NB4 (cell line): ENCODE data around the gene PAX8.

Experiments used
- POLR2A ChIP-seq: IDR thresholded peaks from 2 replicates; pipeline ENCODE4 v1.6.1; 2011; ENCODE audit warnings: mild to moderate bottlenecking; ENCODE audit not compliant: insufficient read length; ENCODE audit errors: extremely low read depth
- TF ChIP-seq, protein P1 (sequence below): IDR thresholded peaks from one replicate; pipeline ENCODE4 v1.5.1; 2012; ENCODE audit warnings: low read depth, low read length
- TF ChIP-seq, protein P2 (sequence below): IDR thresholded peaks from 2 replicates; pipeline ENCODE4 v1.6.1; 2011; ENCODE audit warnings: low read depth, low read length

DNA sequence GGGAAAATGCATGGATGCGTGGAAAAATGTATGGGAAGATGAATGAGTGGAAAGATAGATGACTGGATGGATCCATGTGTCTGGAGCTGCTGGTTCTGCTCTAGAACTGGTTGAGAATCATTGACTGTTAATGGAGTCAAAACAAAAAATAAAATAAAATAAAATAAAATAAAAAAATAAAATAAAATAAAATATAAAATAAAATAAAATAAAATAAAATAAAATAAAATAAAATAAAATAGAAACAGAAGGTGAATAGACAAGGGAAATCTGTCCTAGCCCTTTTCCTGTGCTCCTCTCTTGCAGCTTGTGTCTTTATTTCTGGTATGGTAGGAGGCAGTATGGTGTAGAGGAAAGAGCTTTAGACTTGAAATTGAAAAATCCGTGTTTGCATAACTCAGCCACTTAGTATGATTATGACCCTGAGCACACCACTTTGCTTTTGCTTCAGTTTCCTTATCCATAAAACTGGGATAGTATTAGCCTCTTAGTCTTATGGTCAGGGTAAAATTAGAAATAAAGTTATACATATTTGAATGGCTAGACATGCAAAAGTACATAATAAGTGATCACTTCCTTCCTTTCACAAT is 54.0 kb downstream of the PAX8 start:
- TF ChIP-seq, protein P1, sequence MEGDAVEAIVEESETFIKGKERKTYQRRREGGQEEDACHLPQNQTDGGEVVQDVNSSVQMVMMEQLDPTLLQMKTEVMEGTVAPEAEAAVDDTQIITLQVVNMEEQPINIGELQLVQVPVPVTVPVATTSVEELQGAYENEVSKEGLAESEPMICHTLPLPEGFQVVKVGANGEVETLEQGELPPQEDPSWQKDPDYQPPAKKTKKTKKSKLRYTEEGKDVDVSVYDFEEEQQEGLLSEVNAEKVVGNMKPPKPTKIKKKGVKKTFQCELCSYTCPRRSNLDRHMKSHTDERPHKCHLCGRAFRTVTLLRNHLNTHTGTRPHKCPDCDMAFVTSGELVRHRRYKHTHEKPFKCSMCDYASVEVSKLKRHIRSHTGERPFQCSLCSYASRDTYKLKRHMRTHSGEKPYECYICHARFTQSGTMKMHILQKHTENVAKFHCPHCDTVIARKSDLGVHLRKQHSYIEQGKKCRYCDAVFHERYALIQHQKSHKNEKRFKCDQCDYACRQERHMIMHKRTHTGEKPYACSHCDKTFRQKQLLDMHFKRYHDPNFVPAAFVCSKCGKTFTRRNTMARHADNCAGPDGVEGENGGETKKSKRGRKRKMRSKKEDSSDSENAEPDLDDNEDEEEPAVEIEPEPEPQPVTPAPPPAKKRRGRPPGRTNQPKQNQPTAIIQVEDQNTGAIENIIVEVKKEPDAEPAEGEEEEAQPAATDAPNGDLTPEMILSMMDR = no peak
- TF ChIP-seq POLR2A = no peak
- TF ChIP-seq, protein P2, sequence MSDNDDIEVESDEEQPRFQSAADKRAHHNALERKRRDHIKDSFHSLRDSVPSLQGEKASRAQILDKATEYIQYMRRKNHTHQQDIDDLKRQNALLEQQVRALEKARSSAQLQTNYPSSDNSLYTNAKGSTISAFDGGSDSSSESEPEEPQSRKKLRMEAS = no peak
